HepG2 (cell line): ENCODE measurements around the gene SLBP. TPM values are rescaled to one million over a fixed set of nuclear protein-coding genes. Genes with fewer than 3 reads are reported as not detected.

ENCODE experiments used
- ATF4 ChIP-seq, 2 experiments: fragments of 450-650 bp in 1 of 2; sonication (generic) in 1 of 2; formaldehyde crosslinking; IDR thresholded peaks; 2 replicates each; pipeline versions ENCODE4 v1.5.0 to v1.8.0; 2020 to 2022; ENCODE audit warnings: mild to moderate bottlenecking in 1 of 2, missing genetic modification reagents in 1 of 2
- BORCS8-MEF2B ChIP-seq: sonication (generic); formaldehyde crosslinking; IDR thresholded peaks from 2 replicates; pipeline ENCODE4 v1.8.0; 2022; ENCODE audit warnings: mild to moderate bottlenecking, missing genetic modification reagents
- E2F2 ChIP-seq: sonication (generic); formaldehyde crosslinking; IDR thresholded peaks from 2 replicates; pipeline ENCODE4 v1.4.0; 2020; ENCODE audit warnings: missing genetic modification reagents, borderline replicate concordance
- HOXA9 ChIP-seq: sonication (generic); formaldehyde crosslinking; IDR thresholded peaks from 2 replicates; pipeline ENCODE4 v1.8.1; 2022; ENCODE audit warnings: missing genetic modification reagents, mild to moderate bottlenecking, moderate library complexity, borderline replicate concordance
- LRRFIP1 ChIP-seq: sonication (generic); formaldehyde crosslinking; conservative IDR thresholded peaks from 2 replicates; pipeline ENCODE4 v1.4.0; 2020; ENCODE audit warnings: missing genetic modification reagents
- THAP9 ChIP-seq: sonication (generic); formaldehyde crosslinking; IDR thresholded peaks from 2 replicates; pipeline ENCODE4; 2020; ENCODE audit warnings: missing genetic modification reagents, mild to moderate bottlenecking, borderline replicate concordance
- ZNF337 ChIP-seq: sonication (generic); formaldehyde crosslinking; IDR thresholded peaks from 2 replicates; pipeline ENCODE4 v1.5.1; 2020; ENCODE audit warnings: missing genetic modification reagents, low read depth, mild to moderate bottlenecking, borderline replicate concordance
- ZNF407 ChIP-seq: sonication (generic); formaldehyde crosslinking; IDR thresholded peaks from one replicate; pipeline ENCODE4 v1.5.1; 2020; ENCODE audit warnings: mild to moderate bottlenecking, missing genetic modification reagents; ENCODE audit errors: not compliant biosample characterization
- polyA plus RNA-seq, 8 experiments: library from polyadenylated mRNA; depleted of rRNA in 3 of 8; stranded (reverse) in 7 of 8; unstranded in 1 of 8; fragments of >200 nt; fragmentation: Illumina TruSeq in 4 of 8; extraction: Trizol in 4 of 8; gene quantifications; 2 replicates each; pipeline versions ENCODE4 v1.2.1 to v1.2.3, GENCODE V29; 2011 to 2016; ENCODE audit warnings: low read depth in 4 of 8, missing spikeins in 1 of 8, mixed read lengths in 1 of 8; ENCODE audit not compliant: insufficient read depth in 1 of 8
- total RNA-seq, 5 experiments: library from RNA; depleted of rRNA; stranded (reverse); fragments of >200 nt; fragmentation: Illumina TruSeq; extraction: Trizol; gene quantifications; 2 replicates each; pipeline ENCODE4 v1.2.3, GENCODE V29; 2016; ENCODE audit warnings: low read depth in 1 of 5

The SLBP gene
- total and polyA plus RNA-seq, 2 of the 13 experiments (the other 11 are each of a cell fraction or from before 2014, with no cell fraction given): 43.9 to 104 TPM

GRCh38 chr4:1746919-1747602 lies 34.9 kb upstream of the SLBP start (continued):
- TF ChIP-seq HOXA9 (CRISPR knock-in tag) (no peak), ZNF337 (CRISPR knock-in tag) (no peak), LRRFIP1 (CRISPR knock-in tag) (no peak), ATF4 (CRISPR knock-in tag; IDR thresholded peaks at IDR 0.05) (no peak), THAP9 (peak; percentile 60; the same call in 1 of the 2 replicates), E2F2 (0 out of 2 replicates have a peak, but pooled peaks have one; percentile 27), BORCS8-MEF2B (CRISPR knock-in tag) (0 out of 2 replicates have a peak, but pooled peaks have one; percentile 21), ZNF407 (no peak)
